Measurements from ENCODE around the gene HYAL3.
"Not testable (repeated sequence)": the region's sequence is repeated elsewhere in the genome, so short reads cannot be mapped to it uniquely, and the experiment has no call there.

HYAL3 gene

GRCh38 chr3:50288387-50289007, 10.7 kb downstream of the HYAL3 start:
- Histone ChIP-seq H3K27me3 (ENCODE audit: insufficient read depth, poor library complexity, severe bottlenecking) (no peaks in the 10 kb centered on the region), H3K4me1 (ENCODE audit: insufficient read depth, poor library complexity, severe bottlenecking) (no peaks in the 10 kb centered on the region), H3K36me3 (ENCODE audit: low read depth) (peaks cover 37% of the 10 kb centered on the region), H3K4me3 (ENCODE audit: severe bottlenecking) (no peak overlapping the region), H3K27ac (ENCODE audit: poor library complexity, severe bottlenecking) (no peak overlapping the region), H3K9me3 (ENCODE audit: severe bottlenecking) (no peaks in the 10 kb centered on the region)
- TF ChIP-seq, protein P1, sequence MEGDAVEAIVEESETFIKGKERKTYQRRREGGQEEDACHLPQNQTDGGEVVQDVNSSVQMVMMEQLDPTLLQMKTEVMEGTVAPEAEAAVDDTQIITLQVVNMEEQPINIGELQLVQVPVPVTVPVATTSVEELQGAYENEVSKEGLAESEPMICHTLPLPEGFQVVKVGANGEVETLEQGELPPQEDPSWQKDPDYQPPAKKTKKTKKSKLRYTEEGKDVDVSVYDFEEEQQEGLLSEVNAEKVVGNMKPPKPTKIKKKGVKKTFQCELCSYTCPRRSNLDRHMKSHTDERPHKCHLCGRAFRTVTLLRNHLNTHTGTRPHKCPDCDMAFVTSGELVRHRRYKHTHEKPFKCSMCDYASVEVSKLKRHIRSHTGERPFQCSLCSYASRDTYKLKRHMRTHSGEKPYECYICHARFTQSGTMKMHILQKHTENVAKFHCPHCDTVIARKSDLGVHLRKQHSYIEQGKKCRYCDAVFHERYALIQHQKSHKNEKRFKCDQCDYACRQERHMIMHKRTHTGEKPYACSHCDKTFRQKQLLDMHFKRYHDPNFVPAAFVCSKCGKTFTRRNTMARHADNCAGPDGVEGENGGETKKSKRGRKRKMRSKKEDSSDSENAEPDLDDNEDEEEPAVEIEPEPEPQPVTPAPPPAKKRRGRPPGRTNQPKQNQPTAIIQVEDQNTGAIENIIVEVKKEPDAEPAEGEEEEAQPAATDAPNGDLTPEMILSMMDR (IDR thresholded peaks at IDR 0.05; ENCODE audit: poor library complexity, severe bottlenecking) = no peak
- DNase-seq (ENCODE audit: low spot score) = no peak
- ATAC-seq (ENCODE audit: low read depth) = no peak

DNA sequence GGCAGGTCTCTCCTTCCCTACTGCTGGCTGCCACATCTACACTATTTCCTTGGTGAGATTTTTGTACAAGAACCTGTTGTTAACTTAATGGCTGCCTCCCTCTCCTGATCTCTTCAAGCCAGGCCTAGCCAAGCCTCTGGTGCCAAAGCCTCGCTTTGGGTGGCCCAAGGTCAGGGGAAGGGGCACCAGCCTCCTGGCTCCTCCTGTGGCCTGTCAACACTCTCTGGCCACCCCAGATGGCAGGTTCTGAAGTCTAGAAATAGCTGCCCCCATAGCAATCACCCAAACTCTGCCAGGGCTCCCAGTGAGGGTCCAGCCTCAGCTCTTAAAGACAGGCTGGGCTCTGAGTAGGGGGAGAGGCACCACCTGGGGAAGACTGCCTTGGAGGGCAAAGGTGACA, 11.9 kb downstream of the HYAL3 start:
- TF ChIP-seq, protein P1 (IDR thresholded peaks at IDR 0.05; ENCODE audit: poor library complexity, severe bottlenecking) = no peak
- no peaks in the 10 kb centered on the region for H3K9me3 ChIP-seq (ENCODE audit: severe bottlenecking)
- no peak overlapping the region for H3K4me3 ChIP-seq (ENCODE audit: severe bottlenecking)
- H3K36me3 ChIP-seq (ENCODE audit: low read depth) = peaks cover 37% of the 10 kb centered on the region
- no peak overlapping the region for H3K27ac ChIP-seq (ENCODE audit: poor library complexity, severe bottlenecking)
- H3K27me3 ChIP-seq (ENCODE audit: insufficient read depth, poor library complexity, severe bottlenecking) = no peaks in the 10 kb centered on the region
- no peaks in the 10 kb centered on the region for H3K4me1 ChIP-seq (ENCODE audit: insufficient read depth, poor library complexity, severe bottlenecking)
- ATAC-seq (ENCODE audit: low read depth) (no peak), DNase-seq (ENCODE audit: low spot score) (no peak)

GRCh38 chr3:50286322-50287227, 12.6 kb downstream of the HYAL3 start:
- Histone ChIP-seq H3K27me3 (ENCODE audit: insufficient read depth, poor library complexity, severe bottlenecking) (no peaks in the 10 kb centered on the region), H3K36me3 (ENCODE audit: low read depth) (peaks cover 37% of the 10 kb centered on the region), H3K9me3 (ENCODE audit: severe bottlenecking) (no peaks in the 10 kb centered on the region), H3K27ac (ENCODE audit: poor library complexity, severe bottlenecking) (no peak overlapping the region), H3K4me3 (ENCODE audit: severe bottlenecking) (no peak overlapping the region), H3K4me1 (ENCODE audit: insufficient read depth, poor library complexity, severe bottlenecking) (no peaks in the 10 kb centered on the region)
- no peak for ATAC-seq (ENCODE audit: low read depth)
- DNase-seq (ENCODE audit: low spot score) = no peak
- TF ChIP-seq, protein P1 (IDR thresholded peaks at IDR 0.05; ENCODE audit: poor library complexity, severe bottlenecking) = no peak

- not testable (repeated sequence) for H3K4me1 ChIP-seq (ENCODE audit: insufficient read depth, poor library complexity, severe bottlenecking); H3K9me3 ChIP-seq (ENCODE audit: severe bottlenecking); DNase-seq (ENCODE audit: low spot score); ATAC-seq (ENCODE audit: low read depth); H3K27me3 ChIP-seq (ENCODE audit: insufficient read depth, poor library complexity, severe bottlenecking); H3K4me3 ChIP-seq (ENCODE audit: severe bottlenecking); H3K27ac ChIP-seq (ENCODE audit: poor library complexity, severe bottlenecking)
- peaks cover 20% of the 10 kb centered on the region for H3K36me3 ChIP-seq (ENCODE audit: low read depth)
Measured at GRCh38 chr3:50284121-50284520, 15.1 kb downstream of the HYAL3 start.

GRCh38 chr3:50279255-50280016, 19.8 kb downstream of the HYAL3 start:
- ATAC-seq (ENCODE audit: low read depth) = peak; percentile 15; the same call in 2 of the 3 replicates
- Histone ChIP-seq H3K4me1 (ENCODE audit: insufficient read depth, poor library complexity, severe bottlenecking) (no peaks in the 10 kb centered on the region), H3K9me3 (ENCODE audit: severe bottlenecking) (no peaks in the 10 kb centered on the region), H3K27ac (ENCODE audit: poor library complexity, severe bottlenecking) (no peak overlapping the region), H3K4me3 (ENCODE audit: severe bottlenecking) (no peak overlapping the region), H3K36me3 (ENCODE audit: low read depth) (peaks cover 21% of the 10 kb centered on the region), H3K27me3 (ENCODE audit: insufficient read depth, poor library complexity, severe bottlenecking) (no peaks in the 10 kb centered on the region)
- no peak for DNase-seq (ENCODE audit: low spot score)
- TF ChIP-seq, protein P1 (IDR thresholded peaks at IDR 0.05; ENCODE audit: poor library complexity, severe bottlenecking) = no peak
